ENCODE results near the gene ZNF827.

ZNF827 gene

GRCh38 chr4:145886871-145887240, 51.8 kb downstream of the ZNF827 start:
- H3K4me3 ChIP-seq (ENCODE audit: low read depth, low read length), result no peak overlapping the region
- DNase-seq (ENCODE audit: low read depth), result no peak
- no peak for TF ChIP-seq CTCF (IDR thresholded peaks at IDR 0.05; ENCODE audit: low read depth, low read length, missing control alignments)
- in situ Hi-C loops (cut with HindIII; ENCODE audit: low sequenced_read_pairs), result no loop called here

- TF ChIP-seq CTCF (IDR thresholded peaks at IDR 0.05; ENCODE audit: low read depth, low read length, missing control alignments), result no peak
- in situ Hi-C loops (cut with HindIII; ENCODE audit: low sequenced_read_pairs), result no loop called here
- DNase-seq (ENCODE audit: low read depth), result no peak
- no peak overlapping the region for H3K4me3 ChIP-seq (ENCODE audit: low read depth, low read length)
Measured at GRCh38 chr4:145885666-145886065, 53.0 kb downstream of the ZNF827 start.

- no peak for DNase-seq (ENCODE audit: low read depth)
- H3K4me3 ChIP-seq (ENCODE audit: low read depth, low read length), result no peak overlapping the region
- no peak for TF ChIP-seq CTCF (IDR thresholded peaks at IDR 0.05; ENCODE audit: low read depth, low read length, missing control alignments)
- in situ Hi-C loops (cut with HindIII; ENCODE audit: low sequenced_read_pairs), result no loop called here
Measured at GRCh38 chr4:145884775-145885174, 53.8 kb downstream of the ZNF827 start.

GRCh38 chr4:145883101-145883694, 55.4 kb downstream of the ZNF827 start:
- no peak for DNase-seq (ENCODE audit: low read depth)
- in situ Hi-C loops (cut with HindIII; ENCODE audit: low sequenced_read_pairs), result no loop called here
- TF ChIP-seq CTCF (IDR thresholded peaks at IDR 0.05; ENCODE audit: low read depth, low read length, missing control alignments), result no peak

GRCh38 chr4:145882604-145883003, 56.0 kb downstream of the ZNF827 start:
- in situ Hi-C loops (cut with HindIII; ENCODE audit: low sequenced_read_pairs), result no loop called here
- no peak for DNase-seq (ENCODE audit: low read depth)
- no peak overlapping the region for H3K4me3 ChIP-seq (ENCODE audit: low read depth, low read length)
- TF ChIP-seq CTCF (IDR thresholded peaks at IDR 0.05; ENCODE audit: low read depth, low read length, missing control alignments), result no peak

More at GRCh38 chr4:145883101-145883694, 55.4 kb downstream of the ZNF827 start:
- H3K4me3 ChIP-seq (ENCODE audit: low read depth, low read length), result no peak overlapping the region

- in situ Hi-C loops (cut with HindIII; ENCODE audit: low sequenced_read_pairs), result no loop called here
- TF ChIP-seq CTCF (IDR thresholded peaks at IDR 0.05; ENCODE audit: low read depth, low read length, missing control alignments), result no peak
- DNase-seq (ENCODE audit: low read depth), result no peak
- H3K4me3 ChIP-seq (ENCODE audit: low read depth, low read length), result no peak overlapping the region
Measured at GRCh38 chr4:145881989-145882388, 56.6 kb downstream of the ZNF827 start.
